Measurements from ENCODE around the gene CCDC83.

DNA sequence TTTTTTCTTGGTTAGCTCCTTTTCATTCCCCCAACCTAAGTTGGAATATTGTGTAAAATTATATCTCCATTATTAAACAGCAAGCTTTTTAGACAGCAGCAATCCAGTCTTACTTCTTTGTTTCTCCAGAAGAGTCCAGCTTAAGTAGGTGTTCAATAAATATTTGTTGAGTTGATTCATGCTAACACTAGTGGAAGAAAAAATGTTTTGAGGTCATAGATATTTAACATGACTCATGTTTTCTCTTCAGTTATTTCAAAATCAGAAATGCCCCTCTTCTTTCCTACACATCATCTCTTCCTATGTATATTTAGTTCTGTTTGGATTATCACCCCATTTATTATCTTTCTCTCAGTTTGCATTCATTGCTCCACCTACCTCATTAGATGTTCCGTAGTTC lies 20.3 kb downstream of the CCDC83 start:
- TF ChIP-seq EZH2phosphoT487 (IDR thresholded peaks at IDR 0.05; ENCODE audit: unreplicated experiment) (no peak), POLR2AphosphoS5 (IDR thresholded peaks at IDR 0.05; ENCODE audit: low read depth) (no peak)
